MM.1S (cell line): ENCODE data around the gene MPPED1.

Experiments
- EZH2 ChIP-seq: fragments of 300-600 bp; sonication (generic); optimal IDR thresholded peaks from 2 replicates; pipeline ENCODE3; 2017; ENCODE audit warnings: low read depth, mild to moderate bottlenecking, antibody characterized with exemption, low read length, mixed read lengths
- EZH2phosphoT487 ChIP-seq: fragments of 300-600 bp; sonication (generic); IDR thresholded peaks from 2 replicates; pipeline ENCODE4 v1.6.1; 2018; ENCODE audit warnings: antibody characterized with exemption, low read length
- TF ChIP-seq, protein P1 (sequence below): fragments of 300-600 bp; sonication (generic); IDR thresholded peaks from 2 replicates; pipeline ENCODE4 v1.5.1; 2016; ENCODE audit warnings: antibody characterized with exemption, low read length, mixed read lengths

DNA sequence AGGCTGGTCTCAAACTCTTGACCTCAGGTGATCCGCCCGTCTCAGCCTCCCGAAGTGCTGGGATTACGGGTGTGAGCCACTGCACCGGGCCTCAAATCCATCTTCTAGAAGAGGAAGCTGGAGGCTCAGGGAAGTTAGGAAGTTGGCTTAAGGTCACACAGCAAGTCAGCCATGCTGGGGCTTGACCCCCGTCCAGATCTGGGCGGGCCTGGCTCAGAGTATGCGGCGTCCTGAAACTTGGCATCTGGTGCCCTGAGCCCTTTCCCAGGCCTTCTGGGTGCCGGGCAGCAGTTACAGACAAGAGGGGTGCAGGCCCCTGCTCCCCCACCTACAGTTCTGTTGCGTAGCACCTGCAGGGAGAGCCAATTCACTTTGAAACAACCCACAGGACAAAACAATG is 11.2 kb downstream of the MPPED1 start:
- TF ChIP-seq, protein P1, sequence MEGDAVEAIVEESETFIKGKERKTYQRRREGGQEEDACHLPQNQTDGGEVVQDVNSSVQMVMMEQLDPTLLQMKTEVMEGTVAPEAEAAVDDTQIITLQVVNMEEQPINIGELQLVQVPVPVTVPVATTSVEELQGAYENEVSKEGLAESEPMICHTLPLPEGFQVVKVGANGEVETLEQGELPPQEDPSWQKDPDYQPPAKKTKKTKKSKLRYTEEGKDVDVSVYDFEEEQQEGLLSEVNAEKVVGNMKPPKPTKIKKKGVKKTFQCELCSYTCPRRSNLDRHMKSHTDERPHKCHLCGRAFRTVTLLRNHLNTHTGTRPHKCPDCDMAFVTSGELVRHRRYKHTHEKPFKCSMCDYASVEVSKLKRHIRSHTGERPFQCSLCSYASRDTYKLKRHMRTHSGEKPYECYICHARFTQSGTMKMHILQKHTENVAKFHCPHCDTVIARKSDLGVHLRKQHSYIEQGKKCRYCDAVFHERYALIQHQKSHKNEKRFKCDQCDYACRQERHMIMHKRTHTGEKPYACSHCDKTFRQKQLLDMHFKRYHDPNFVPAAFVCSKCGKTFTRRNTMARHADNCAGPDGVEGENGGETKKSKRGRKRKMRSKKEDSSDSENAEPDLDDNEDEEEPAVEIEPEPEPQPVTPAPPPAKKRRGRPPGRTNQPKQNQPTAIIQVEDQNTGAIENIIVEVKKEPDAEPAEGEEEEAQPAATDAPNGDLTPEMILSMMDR = no peak
- no peak for TF ChIP-seq EZH2phosphoT487
- no peak for TF ChIP-seq EZH2
